ENCODE results near the gene CUX1. TPM values are rescaled to one million over a fixed set of nuclear protein-coding genes. Genes with fewer than 3 reads are reported as not detected.

Gene CUX1
- total and polyA plus RNA-seq, 10 of the 15 experiments (the other 5 are each of a cell fraction or from before 2014, with no cell fraction given), result 6.1 to 48.6 (median 25.9) TPM

DNA sequence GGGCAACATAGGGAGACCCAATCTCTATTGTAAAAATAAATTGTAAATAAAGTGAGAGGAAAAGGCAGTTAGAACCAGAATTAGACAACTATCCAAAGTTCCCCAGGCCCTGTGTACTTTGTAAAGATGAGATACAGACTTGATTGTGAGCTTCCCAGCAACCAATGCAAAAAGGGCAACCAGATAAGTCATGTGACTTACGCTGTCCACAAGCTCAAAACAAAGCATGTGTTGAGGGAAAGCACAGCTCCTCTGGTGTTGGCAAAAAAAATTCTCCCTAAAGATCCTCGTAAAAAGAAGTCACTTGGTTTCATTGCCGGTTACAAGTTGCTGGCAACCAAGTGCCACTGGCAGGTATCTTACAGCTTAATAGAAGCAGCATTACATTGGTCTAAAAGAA, 154.0 kb downstream of the CUX1 start:
- CTCF ChIA-PET, result no interaction called here
- Histone ChIP-seq H3K4me3 (no peak overlapping the region), H3K9ac (ENCODE audit: control insufficient read depth, insufficient read depth, low read length) (no peak overlapping the region), H3K27me3 (replicated peaks in 1 of 2; ENCODE audit: control insufficient read depth in 2 of 2, insufficient read depth in 2 of 2, low read length in 1 of 2) (no peaks in the 10 kb centered on the region), H4K20me1 (ENCODE audit: control insufficient read depth, insufficient read depth) (no peaks in the 10 kb centered on the region), H2AFZ (ENCODE audit: control insufficient read depth, low read depth, low read length) (no peak overlapping the region), H3K79me2 (ENCODE audit: control insufficient read depth, insufficient read depth, low read length) (no peaks in the 10 kb centered on the region), H3K4me1 (ENCODE audit: control insufficient read depth, insufficient read depth, low read length) (peaks cover 10% of the 10 kb centered on the region; the same call in 1 of the 2 replicates), H3K36me3 (ENCODE audit: control insufficient read depth in 2 of 2, insufficient read depth in 2 of 2, low read length in 1 of 2) (peaks cover 0 to 4% of the 10 kb centered on the region in 2 experiments; a peak in 2 of 4 replicates), H3K4me2 (ENCODE audit: control insufficient read depth, insufficient read depth) (no peak overlapping the region), H3K9me3 (replicated peaks; ENCODE audit: control insufficient read depth, insufficient read depth, low read length) (no peaks in the 10 kb centered on the region), H3K27ac (ENCODE audit: control insufficient read depth, insufficient read depth) (no peak overlapping the region)
- FAIRE-seq (no peak), ATAC-seq (no peak), DNase-seq (ENCODE audit: low read depth, low spot score) (no peak)
- WGBS (ENCODE audit: insufficient coverage, insufficient replicate concordance, low lambda C conversion rate, missing lambda C conversion rate), result 98% methylated on average over 3 of the region's 3 CpGs
- SMC1A ChIA-PET (ENCODE audit: uncharacterized antibody, unreplicated experiment), result no interaction called here
- in situ Hi-C loops (cut with MboI), result no loop called here
- POLR2A ChIA-PET, result interaction anchor here (0.9 kb wide), 1 partner anchor 20 kb away, joined by 4 read pairs; no protein-coding TSS in a partner anchor
- no TSS peak for BruUV-seq (replicated peaks)
- RAD21 ChIA-PET (ENCODE audit: unreplicated experiment), result no interaction called here
- intact Hi-C loops (cut with micrococcal nuclease; ENCODE audit: unreplicated experiment), result no loop called here
- TF ChIP-seq EED (IDR thresholded peaks at IDR 0.05; ENCODE audit: low read depth), result no peak
- TF ChIP-seq NR2C1 (IDR thresholded peaks at IDR 0.05), result no peak
- no peak for TF ChIP-seq ASH2L (IDR thresholded peaks at IDR 0.05; ENCODE audit: borderline replicate concordance, low read depth)
- no peak for TF ChIP-seq ZNF274 (IDR thresholded peaks at IDR 0.05; ENCODE audit: insufficient read depth, insufficient read length)
- no peak for TF ChIP-seq FOS (IDR thresholded peaks at IDR 0.05; ENCODE audit: borderline replicate concordance, extremely low read depth, insufficient read length)
- no peak for TF ChIP-seq BHLHE40 (IDR thresholded peaks at IDR 0.05; ENCODE audit: borderline replicate concordance in 1 of 2, low read depth in 2 of 2, low read length in 1 of 2)
- no peak for TF ChIP-seq SUZ12 (IDR thresholded peaks at IDR 0.05; ENCODE audit: unreplicated experiment)
- no peak for TF ChIP-seq YBX1 (IDR thresholded peaks at IDR 0.05)
- TF ChIP-seq, protein P1, sequence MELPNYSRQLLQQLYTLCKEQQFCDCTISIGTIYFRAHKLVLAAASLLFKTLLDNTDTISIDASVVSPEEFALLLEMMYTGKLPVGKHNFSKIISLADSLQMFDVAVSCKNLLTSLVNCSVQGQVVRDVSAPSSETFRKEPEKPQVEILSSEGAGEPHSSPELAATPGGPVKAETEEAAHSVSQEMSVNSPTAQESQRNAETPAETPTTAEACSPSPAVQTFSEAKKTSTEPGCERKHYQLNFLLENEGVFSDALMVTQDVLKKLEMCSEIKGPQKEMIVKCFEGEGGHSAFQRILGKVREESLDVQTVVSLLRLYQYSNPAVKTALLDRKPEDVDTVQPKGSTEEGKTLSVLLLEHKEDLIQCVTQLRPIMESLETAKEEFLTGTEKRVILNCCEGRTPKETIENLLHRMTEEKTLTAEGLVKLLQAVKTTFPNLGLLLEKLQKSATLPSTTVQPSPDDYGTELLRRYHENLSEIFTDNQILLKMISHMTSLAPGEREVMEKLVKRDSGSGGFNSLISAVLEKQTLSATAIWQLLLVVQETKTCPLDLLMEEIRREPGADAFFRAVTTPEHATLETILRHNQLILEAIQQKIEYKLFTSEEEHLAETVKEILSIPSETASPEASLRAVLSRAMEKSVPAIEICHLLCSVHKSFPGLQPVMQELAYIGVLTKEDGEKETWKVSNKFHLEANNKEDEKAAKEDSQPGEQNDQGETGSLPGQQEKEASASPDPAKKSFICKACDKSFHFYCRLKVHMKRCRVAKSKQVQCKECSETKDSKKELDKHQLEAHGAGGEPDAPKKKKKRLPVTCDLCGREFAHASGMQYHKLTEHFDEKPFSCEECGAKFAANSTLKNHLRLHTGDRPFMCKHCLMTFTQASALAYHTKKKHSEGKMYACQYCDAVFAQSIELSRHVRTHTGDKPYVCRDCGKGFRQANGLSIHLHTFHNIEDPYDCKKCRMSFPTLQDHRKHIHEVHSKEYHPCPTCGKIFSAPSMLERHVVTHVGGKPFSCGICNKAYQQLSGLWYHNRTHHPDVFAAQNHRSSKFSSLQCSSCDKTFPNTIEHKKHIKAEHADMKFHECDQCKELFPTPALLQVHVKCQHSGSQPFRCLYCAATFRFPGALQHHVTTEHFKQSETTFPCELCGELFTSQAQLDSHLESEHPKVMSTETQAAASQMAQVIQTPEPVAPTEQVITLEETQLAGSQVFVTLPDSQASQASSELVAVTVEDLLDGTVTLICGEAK (IDR thresholded peaks at IDR 0.05; ENCODE audit: borderline replicate concordance), result no peak
- TF ChIP-seq EGR1 (IDR thresholded peaks at IDR 0.05; ENCODE audit: borderline replicate concordance in 1 of 2, low read depth in 2 of 2, low read length in 2 of 2), result no peak
- TF ChIP-seq MEF2A (IDR thresholded peaks at IDR 0.05; ENCODE audit: insufficient read depth, low read depth, low read length), result no peak
- no peak for TF ChIP-seq NR2F1 (conservative IDR thresholded peaks at IDR 0.05)
- TF ChIP-seq, protein P2, sequence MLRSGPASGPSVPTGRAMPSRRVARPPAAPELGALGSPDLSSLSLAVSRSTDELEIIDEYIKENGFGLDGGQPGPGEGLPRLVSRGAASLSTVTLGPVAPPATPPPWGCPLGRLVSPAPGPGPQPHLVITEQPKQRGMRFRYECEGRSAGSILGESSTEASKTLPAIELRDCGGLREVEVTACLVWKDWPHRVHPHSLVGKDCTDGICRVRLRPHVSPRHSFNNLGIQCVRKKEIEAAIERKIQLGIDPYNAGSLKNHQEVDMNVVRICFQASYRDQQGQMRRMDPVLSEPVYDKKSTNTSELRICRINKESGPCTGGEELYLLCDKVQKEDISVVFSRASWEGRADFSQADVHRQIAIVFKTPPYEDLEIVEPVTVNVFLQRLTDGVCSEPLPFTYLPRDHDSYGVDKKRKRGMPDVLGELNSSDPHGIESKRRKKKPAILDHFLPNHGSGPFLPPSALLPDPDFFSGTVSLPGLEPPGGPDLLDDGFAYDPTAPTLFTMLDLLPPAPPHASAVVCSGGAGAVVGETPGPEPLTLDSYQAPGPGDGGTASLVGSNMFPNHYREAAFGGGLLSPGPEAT (IDR thresholded peaks at IDR 0.05; ENCODE audit: low read depth), result no peak
- TF ChIP-seq, protein P3, sequence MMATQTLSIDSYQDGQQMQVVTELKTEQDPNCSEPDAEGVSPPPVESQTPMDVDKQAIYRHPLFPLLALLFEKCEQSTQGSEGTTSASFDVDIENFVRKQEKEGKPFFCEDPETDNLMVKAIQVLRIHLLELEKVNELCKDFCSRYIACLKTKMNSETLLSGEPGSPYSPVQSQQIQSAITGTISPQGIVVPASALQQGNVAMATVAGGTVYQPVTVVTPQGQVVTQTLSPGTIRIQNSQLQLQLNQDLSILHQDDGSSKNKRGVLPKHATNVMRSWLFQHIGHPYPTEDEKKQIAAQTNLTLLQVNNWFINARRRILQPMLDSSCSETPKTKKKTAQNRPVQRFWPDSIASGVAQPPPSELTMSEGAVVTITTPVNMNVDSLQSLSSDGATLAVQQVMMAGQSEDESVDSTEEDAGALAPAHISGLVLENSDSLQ (IDR thresholded peaks at IDR 0.05), result no peak
- TF ChIP-seq, protein P4, sequence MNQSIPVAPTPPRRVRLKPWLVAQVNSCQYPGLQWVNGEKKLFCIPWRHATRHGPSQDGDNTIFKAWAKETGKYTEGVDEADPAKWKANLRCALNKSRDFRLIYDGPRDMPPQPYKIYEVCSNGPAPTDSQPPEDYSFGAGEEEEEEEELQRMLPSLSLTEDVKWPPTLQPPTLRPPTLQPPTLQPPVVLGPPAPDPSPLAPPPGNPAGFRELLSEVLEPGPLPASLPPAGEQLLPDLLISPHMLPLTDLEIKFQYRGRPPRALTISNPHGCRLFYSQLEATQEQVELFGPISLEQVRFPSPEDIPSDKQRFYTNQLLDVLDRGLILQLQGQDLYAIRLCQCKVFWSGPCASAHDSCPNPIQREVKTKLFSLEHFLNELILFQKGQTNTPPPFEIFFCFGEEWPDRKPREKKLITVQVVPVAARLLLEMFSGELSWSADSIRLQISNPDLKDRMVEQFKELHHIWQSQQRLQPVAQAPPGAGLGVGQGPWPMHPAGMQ (IDR thresholded peaks at IDR 0.05; ENCODE audit: borderline replicate concordance), result no peak
- TF ChIP-seq LARP7 (IDR thresholded peaks at IDR 0.05), result no peak
